Panc1 (cell line): ENCODE results near the gene CYBA. TPM values are rescaled to one million over a fixed set of nuclear protein-coding genes. Genes with fewer than 3 reads are reported as not detected.

ENCODE experiments used
- ATAC-seq: fragments of 200-7000 bp; cut with Tn5 transposase; 2 replicates; pipeline ENCODE4 v1.9.1; 2020; ENCODE audit warnings: mild to moderate bottlenecking, moderate library complexity
- BruUV-seq: library from RNA; stranded (reverse); fragments of 400-500 nt; replicated peaks from 2 replicates; lab custom pipeline; 2021; lab: Mats Ljungman, UMichigan
- CTCF ChIA-PET: fragments of 300-600 bp; sonication (Branson Sonifier 250); formaldehyde crosslinking; loops from one replicate; lab custom pipeline; 2022; ENCODE audit warnings: antibody characterized with exemption; lab: Charles Lee
- POLR2A ChIA-PET: fragments of 300-600 bp; sonication (Branson Sonifier 250); formaldehyde crosslinking; loops from one replicate; lab custom pipeline; 2022; ENCODE audit warnings: antibody characterized with exemption; lab: Charles Lee
- DNase-seq: peaks from one replicate; pipeline ENCODE4 v3.0.0-alpha.2; 2010; ENCODE audit warnings: low read depth, low spot score
- H3K27ac ChIP-seq: 2 replicates; pipeline ENCODE4 v1.5.1; 2011; ENCODE audit warnings: mild to moderate bottlenecking, low read length, inconsistent platforms
- H3K27me3 ChIP-seq: fragments of 200-500 bp; sonication (Bioruptor generic); 2 replicates; pipeline ENCODE4 v1.6.0; 2014; ENCODE audit warnings: low read length, inconsistent platforms; ENCODE audit not compliant: control insufficient read depth, insufficient read depth
- H3K36me3 ChIP-seq: fragments of 200-500 bp; sonication (Bioruptor generic); 2 replicates; pipeline ENCODE4 v1.5.1; 2014; ENCODE audit warnings: inconsistent platforms, mild to moderate bottlenecking, low read length, moderate library complexity; ENCODE audit not compliant: control insufficient read depth, insufficient read depth
- H3K4me1 ChIP-seq: 2 replicates; pipeline ENCODE4 v1.5.1; 2011; ENCODE audit warnings: inconsistent platforms, mild to moderate bottlenecking, low read length, moderate library complexity; ENCODE audit not compliant: control insufficient read depth, insufficient read depth
- H3K4me3 ChIP-seq, 2 experiments: 2 replicates each; pipeline ENCODE4 v1.5.1; 2011 to 2012; ENCODE audit warnings: low read depth in 2 of 2, low read length in 2 of 2, mild to moderate bottlenecking in 2 of 2, inconsistent platforms in 1 of 2, moderate library complexity in 1 of 2
- H3K9me3 ChIP-seq: fragments of 200-500 bp; sonication (Bioruptor generic); 2 replicates; pipeline ENCODE4 v1.5.1; 2014; ENCODE audit warnings: low read depth, mild to moderate bottlenecking, inconsistent platforms, low read length, moderate library complexity; ENCODE audit not compliant: control insufficient read depth, insufficient read depth
- POLR2AphosphoS5 ChIP-seq: IDR thresholded peaks from 2 replicates; pipeline ENCODE4 v1.6.1; 2012; ENCODE audit warnings: mild to moderate bottlenecking, low read depth, low read length, moderate library complexity
- SIN3A ChIP-seq: IDR thresholded peaks from 2 replicates; pipeline ENCODE4 v1.6.1; 2012; ENCODE audit warnings: low read depth, mild to moderate bottlenecking, low read length, moderate library complexity, borderline replicate concordance; ENCODE audit not compliant: insufficient read depth
- TCF7L2 ChIP-seq: IDR thresholded peaks from 2 replicates; pipeline ENCODE4 v1.6.1; 2011; ENCODE audit warnings: mild to moderate bottlenecking, low read depth, low read length, inconsistent platforms
- in situ Hi-C: cut with HindIII; loops from 2 replicates; pipeline ENCODE4 v1.10.0; 2016; ENCODE audit warnings: low sequenced_read_pairs, low pct_unique_long_range_greater_than_20kb
- intact Hi-C: fragments of 100-400 bp; cut with micrococcal nuclease; formaldehyde crosslinking; loops from one replicate; pipeline ENCODE4 v1.10.0; 2022; ENCODE audit not compliant: unreplicated experiment
- total RNA-seq: library from RNA; stranded (reverse); gene quantifications from one replicate; pipeline ENCODE4 v1.2.1, GENCODE V29; 2021; ENCODE audit not compliant: unreplicated experiment
- TF ChIP-seq, protein P1 (sequence below), 2 experiments: IDR thresholded peaks; 2 replicates each; pipeline ENCODE4 v1.6.1; 2011 to 2012; ENCODE audit warnings: low read depth in 2 of 2, control low read depth in 1 of 2, low read length in 1 of 2, mild to moderate bottlenecking in 1 of 2, moderate library complexity in 1 of 2; ENCODE audit not compliant: insufficient read depth in 1 of 2
- TF ChIP-seq, protein P2 (sequence below): fragments of 450-650 bp; IDR thresholded peaks from 2 replicates; pipeline ENCODE4 v1.5.1; 2017; ENCODE audit warnings: mild to moderate bottlenecking

The CYBA gene
- total RNA-seq, 1 experiment from 2014 or later = 233 TPM

DNA sequence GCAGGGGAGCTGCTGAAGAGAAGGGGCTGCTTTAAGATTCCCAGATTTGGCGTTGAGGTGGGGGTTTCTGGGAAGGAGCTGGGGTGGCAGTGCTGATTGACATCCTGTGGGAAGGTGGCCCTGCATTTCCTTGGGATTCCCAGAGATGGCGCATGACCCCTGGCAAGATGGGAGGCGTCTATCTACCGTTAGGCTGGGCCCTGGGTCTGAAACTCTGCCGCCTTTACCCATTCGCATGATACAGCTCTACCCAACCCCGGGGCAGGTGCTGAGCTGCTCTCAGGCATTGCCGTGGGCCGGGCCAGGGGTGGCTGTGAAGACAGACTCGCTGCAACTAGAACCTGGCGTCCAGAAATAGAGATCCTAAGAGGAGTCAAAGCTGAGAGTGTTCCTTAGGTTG lies 21.9 kb upstream of the CYBA start:
- TF ChIP-seq, protein P1, sequence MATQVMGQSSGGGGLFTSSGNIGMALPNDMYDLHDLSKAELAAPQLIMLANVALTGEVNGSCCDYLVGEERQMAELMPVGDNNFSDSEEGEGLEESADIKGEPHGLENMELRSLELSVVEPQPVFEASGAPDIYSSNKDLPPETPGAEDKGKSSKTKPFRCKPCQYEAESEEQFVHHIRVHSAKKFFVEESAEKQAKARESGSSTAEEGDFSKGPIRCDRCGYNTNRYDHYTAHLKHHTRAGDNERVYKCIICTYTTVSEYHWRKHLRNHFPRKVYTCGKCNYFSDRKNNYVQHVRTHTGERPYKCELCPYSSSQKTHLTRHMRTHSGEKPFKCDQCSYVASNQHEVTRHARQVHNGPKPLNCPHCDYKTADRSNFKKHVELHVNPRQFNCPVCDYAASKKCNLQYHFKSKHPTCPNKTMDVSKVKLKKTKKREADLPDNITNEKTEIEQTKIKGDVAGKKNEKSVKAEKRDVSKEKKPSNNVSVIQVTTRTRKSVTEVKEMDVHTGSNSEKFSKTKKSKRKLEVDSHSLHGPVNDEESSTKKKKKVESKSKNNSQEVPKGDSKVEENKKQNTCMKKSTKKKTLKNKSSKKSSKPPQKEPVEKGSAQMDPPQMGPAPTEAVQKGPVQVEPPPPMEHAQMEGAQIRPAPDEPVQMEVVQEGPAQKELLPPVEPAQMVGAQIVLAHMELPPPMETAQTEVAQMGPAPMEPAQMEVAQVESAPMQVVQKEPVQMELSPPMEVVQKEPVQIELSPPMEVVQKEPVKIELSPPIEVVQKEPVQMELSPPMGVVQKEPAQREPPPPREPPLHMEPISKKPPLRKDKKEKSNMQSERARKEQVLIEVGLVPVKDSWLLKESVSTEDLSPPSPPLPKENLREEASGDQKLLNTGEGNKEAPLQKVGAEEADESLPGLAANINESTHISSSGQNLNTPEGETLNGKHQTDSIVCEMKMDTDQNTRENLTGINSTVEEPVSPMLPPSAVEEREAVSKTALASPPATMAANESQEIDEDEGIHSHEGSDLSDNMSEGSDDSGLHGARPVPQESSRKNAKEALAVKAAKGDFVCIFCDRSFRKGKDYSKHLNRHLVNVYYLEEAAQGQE (IDR thresholded peaks at IDR 0.05; ENCODE audit: insufficient read depth in 1 of 2, low read depth in 2 of 2, low read length in 1 of 2) = no peak
- TF ChIP-seq POLR2AphosphoS5 (no peak), TCF7L2 (no peak), SIN3A (no peak)
- TF ChIP-seq, protein P2, sequence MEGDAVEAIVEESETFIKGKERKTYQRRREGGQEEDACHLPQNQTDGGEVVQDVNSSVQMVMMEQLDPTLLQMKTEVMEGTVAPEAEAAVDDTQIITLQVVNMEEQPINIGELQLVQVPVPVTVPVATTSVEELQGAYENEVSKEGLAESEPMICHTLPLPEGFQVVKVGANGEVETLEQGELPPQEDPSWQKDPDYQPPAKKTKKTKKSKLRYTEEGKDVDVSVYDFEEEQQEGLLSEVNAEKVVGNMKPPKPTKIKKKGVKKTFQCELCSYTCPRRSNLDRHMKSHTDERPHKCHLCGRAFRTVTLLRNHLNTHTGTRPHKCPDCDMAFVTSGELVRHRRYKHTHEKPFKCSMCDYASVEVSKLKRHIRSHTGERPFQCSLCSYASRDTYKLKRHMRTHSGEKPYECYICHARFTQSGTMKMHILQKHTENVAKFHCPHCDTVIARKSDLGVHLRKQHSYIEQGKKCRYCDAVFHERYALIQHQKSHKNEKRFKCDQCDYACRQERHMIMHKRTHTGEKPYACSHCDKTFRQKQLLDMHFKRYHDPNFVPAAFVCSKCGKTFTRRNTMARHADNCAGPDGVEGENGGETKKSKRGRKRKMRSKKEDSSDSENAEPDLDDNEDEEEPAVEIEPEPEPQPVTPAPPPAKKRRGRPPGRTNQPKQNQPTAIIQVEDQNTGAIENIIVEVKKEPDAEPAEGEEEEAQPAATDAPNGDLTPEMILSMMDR = no peak; the same call in none of the 2 replicates
- no TSS peak for BruUV-seq
- peak; percentile 59; the same call in 1 of the 2 replicates for ATAC-seq
- CTCF ChIA-PET = no interaction called here
- POLR2A ChIA-PET = no interaction called here
- in situ Hi-C loops (no loop called here), intact Hi-C loops (no loop called here)
- no peaks in the 10 kb centered on the region for H3K36me3 ChIP-seq
- H3K4me3 ChIP-seq = no peak overlapping the region
- H3K9me3 ChIP-seq = no peaks in the 10 kb centered on the region
- no peak overlapping the region for H3K27ac ChIP-seq
- DNase-seq = no peak
- H3K27me3 ChIP-seq = no peaks in the 10 kb centered on the region
- no peaks in the 10 kb centered on the region for H3K4me1 ChIP-seq

DNA sequence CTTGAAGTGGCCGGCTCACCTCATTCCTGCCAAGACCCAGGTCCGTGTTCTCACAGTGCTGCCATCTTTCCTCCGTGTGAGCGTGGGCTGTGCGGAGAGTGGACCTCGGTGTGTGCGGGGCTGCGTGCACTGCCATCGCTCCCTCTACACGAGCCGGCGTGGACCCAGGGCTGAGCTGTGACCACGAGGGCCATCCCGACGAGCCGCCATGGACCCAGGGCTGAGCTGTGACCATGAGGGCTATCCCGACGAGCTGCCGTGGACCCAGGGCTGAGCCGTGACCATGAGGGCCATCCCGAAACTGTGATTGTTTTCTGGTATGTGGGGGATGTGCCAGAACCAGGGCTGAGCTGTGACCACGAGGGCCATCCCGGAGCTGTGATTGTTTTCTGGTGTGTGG lies 21.0 kb upstream of the CYBA start:
- Histone ChIP-seq H3K36me3 (no peaks in the 10 kb centered on the region), H3K9me3 (no peaks in the 10 kb centered on the region), H3K4me3 (no peak overlapping the region), H3K4me1 (no peaks in the 10 kb centered on the region), H3K27ac (no peak overlapping the region), H3K27me3 (no peaks in the 10 kb centered on the region)
- TF ChIP-seq SIN3A (no peak), POLR2AphosphoS5 (no peak), TCF7L2 (no peak)
- TF ChIP-seq, protein P1 (IDR thresholded peaks at IDR 0.05; ENCODE audit: insufficient read depth in 1 of 2, low read depth in 2 of 2, low read length in 1 of 2) = no peak
- TF ChIP-seq, protein P2 = no peak
- intact Hi-C loops (no loop called here), in situ Hi-C loops (no loop called here)
- DNase-seq (no peak), ATAC-seq (no peak)
- ChIA-PET POLR2A (no interaction called here), CTCF (no interaction called here)
- no TSS peak for BruUV-seq
